ENCODE data around the gene RPS6KA5.
"Not testable (repeated sequence)": the region's sequence is repeated elsewhere in the genome, so short reads cannot be mapped to it uniquely, and the experiment has no call there.

Gene RPS6KA5

DNA sequence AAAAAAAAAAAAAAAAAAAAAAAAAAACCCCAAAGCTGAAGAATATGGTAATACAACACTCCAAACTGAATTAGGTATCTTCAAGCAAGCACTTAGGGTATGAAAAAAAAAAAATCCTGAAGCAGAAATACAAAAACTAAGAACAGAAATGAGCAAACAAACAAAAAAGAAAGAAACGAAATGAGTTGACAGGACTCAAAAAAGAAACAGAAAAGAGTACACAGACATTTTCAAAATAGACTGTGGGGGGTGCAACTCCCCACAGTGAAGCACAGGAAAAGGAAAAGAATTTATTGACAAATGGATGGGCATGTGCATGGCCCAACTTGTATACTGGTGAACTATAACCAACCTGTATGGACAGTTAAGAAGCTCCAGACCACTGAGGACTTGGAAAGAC lies 24.6 kb downstream of the RPS6KA5 start:
- DNase-seq (ENCODE audit: low spot score) = no peak
- TF ChIP-seq, protein P1, sequence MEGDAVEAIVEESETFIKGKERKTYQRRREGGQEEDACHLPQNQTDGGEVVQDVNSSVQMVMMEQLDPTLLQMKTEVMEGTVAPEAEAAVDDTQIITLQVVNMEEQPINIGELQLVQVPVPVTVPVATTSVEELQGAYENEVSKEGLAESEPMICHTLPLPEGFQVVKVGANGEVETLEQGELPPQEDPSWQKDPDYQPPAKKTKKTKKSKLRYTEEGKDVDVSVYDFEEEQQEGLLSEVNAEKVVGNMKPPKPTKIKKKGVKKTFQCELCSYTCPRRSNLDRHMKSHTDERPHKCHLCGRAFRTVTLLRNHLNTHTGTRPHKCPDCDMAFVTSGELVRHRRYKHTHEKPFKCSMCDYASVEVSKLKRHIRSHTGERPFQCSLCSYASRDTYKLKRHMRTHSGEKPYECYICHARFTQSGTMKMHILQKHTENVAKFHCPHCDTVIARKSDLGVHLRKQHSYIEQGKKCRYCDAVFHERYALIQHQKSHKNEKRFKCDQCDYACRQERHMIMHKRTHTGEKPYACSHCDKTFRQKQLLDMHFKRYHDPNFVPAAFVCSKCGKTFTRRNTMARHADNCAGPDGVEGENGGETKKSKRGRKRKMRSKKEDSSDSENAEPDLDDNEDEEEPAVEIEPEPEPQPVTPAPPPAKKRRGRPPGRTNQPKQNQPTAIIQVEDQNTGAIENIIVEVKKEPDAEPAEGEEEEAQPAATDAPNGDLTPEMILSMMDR (IDR thresholded peaks at IDR 0.05; ENCODE audit: extremely low read depth, insufficient read depth, missing control alignments) = no peak
- in situ Hi-C loops (cut with MboI; ENCODE audit: low pct_unique_long_range_greater_than_20kb, low sequenced_read_pairs, unreplicated experiment) = no loop called here

DNA sequence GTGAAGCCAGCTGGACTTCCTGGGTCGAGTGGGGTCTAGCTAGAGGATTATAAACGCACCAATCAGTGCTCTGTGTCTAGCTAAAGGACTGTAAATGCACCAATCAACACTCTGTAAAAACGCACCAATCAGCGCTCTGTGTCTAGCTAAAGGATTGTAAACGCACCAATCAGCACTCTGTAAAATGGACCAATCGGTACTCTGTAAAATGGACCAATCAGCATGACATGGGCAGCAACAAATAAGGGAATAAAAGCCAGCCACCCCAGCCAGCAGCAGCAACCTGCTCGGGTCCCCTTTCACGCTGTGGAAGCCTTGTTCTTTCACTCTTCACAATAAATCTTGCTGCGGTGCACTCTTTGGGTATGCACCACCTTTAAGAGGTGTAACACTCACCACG lies 26.1 kb downstream of the RPS6KA5 start:
- DNase-seq (ENCODE audit: low spot score); in situ Hi-C loops (cut with MboI; ENCODE audit: low pct_unique_long_range_greater_than_20kb, low sequenced_read_pairs, unreplicated experiment): not testable (repeated sequence)

DNA sequence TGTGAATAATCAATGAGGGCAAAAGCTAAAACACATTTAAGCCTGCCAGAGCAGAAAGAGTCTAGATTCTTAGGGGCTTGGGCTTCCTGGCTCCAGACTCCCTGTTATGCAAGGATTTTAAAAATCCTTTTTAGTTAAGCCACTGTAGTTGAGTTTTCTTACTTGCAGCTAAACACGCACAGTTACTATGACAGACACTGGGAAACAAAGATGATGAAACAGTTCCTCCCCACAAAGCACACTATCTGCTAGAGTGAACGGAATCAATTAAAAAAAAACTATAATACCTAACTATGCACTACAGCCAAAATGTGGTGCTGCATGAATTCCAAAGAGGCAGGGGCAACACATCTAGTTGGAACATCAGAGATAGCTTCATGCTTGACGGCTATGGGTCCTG lies 28.2 kb downstream of the RPS6KA5 start:
- in situ Hi-C loops (cut with MboI; ENCODE audit: low pct_unique_long_range_greater_than_20kb, low sequenced_read_pairs, unreplicated experiment) = no loop called here

DNA sequence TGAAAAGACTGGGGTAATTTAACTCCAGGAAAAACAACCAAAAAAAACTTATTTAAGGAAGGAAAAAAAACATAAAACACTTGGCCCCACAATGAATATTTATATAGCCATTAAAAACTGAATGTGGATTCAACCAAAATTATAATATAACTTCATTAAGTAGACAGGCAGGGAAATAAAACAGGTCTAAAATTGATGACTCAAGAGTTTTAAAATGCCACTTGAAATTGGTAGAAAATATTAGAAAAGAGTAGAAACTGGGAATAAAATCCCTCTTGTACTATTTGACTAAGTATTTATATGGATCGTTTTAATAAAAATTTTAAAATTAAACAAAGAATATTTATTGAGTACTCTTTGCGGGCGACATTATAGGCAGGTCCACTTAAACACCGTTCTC lies 28.8 kb downstream of the RPS6KA5 start:
- in situ Hi-C loops (cut with MboI; ENCODE audit: low pct_unique_long_range_greater_than_20kb, low sequenced_read_pairs, unreplicated experiment) = no loop called here
- TF ChIP-seq, protein P1 (IDR thresholded peaks at IDR 0.05; ENCODE audit: extremely low read depth, insufficient read depth, missing control alignments) = no peak
- no peak for DNase-seq (ENCODE audit: low spot score)

More for the DNA sequence above, 28.2 kb downstream of the RPS6KA5 start:
- DNase-seq (ENCODE audit: low spot score) = no peak
- TF ChIP-seq, protein P1 (IDR thresholded peaks at IDR 0.05; ENCODE audit: extremely low read depth, insufficient read depth, missing control alignments) = no peak

DNA sequence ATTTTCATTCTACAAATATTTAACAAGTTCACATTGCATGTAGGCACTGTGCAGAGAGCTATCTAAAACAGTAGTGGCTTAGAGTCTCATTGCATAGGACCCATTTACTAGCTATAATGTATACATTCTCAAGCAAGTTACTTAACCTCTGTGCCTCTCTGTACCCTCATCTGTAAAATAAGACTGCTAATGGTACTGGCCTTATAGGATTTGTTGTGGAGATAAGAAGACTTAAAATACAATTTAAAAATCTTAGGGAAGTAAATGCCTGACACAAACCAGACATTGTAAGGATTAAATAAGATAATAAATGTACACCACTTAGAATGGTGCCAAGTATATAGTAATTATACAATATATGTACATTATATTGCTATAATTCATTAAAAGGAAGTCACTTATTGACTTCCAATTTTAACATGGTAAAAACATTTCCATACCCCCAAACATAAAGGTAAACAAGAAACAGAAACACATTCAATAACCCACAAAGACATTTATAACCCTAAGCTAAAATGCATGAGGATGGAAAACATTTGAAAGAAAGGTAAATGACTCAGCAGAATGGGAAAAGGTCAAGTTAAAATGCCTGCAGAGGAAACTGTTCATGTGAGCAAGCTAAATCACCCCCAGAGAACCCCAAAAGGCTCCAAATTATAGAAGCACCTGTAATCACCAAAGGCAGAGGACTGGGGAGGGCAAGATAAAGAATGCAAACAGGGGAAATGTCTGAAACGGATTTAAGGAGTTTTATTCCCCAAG lies 30.8 kb downstream of the RPS6KA5 start:
- in situ Hi-C loops (cut with MboI; ENCODE audit: low pct_unique_long_range_greater_than_20kb, low sequenced_read_pairs, unreplicated experiment) = no loop called here
- DNase-seq (ENCODE audit: low spot score) = no peak
- TF ChIP-seq, protein P1 (IDR thresholded peaks at IDR 0.05; ENCODE audit: extremely low read depth, insufficient read depth, missing control alignments) = no peak

DNA sequence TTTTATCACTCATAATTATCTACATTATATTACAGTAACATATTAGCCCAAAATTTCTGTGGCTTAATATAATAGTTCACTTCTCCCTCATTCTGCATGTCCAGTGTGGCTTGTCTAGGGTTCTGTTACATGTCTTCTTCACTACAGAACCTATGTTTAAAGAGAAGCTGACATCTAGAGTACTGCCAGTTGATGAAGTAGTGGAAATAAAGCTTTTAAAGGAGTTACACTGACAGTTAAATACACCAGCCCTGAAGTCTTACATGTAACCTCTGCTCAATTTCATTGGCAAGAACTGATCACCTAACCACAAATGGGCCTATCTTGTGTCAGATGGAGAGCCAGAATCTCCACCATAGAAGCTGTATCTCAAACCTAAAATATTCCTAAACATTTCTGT lies 32.9 kb downstream of the RPS6KA5 start:
- DNase-seq (ENCODE audit: low spot score) = no peak
- TF ChIP-seq, protein P1 (IDR thresholded peaks at IDR 0.05; ENCODE audit: extremely low read depth, insufficient read depth, missing control alignments) = no peak
- in situ Hi-C loops (cut with MboI; ENCODE audit: low pct_unique_long_range_greater_than_20kb, low sequenced_read_pairs, unreplicated experiment) = no loop called here

DNA sequence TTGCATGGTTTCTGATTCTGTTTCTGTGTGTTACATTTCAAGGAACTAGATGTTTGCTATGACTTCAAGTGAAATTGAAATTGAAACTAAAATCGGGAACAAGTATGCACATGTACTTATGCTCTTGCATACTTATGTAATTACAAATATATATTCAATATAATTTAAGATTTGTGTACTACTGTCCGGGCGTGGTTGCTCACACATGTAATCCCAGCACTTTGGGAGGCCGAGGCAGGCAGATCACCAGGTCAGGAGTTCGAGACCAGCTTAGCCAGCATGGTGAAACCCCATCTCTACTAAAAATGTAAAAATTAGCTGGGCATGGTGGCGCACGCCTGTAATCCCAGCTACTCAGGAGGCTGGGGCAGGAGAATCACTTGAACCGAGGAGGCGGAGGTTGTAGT lies 37.8 kb downstream of the RPS6KA5 start:
- peak; percentile 46 for DNase-seq (ENCODE audit: low spot score)
- in situ Hi-C loops (cut with MboI; ENCODE audit: low pct_unique_long_range_greater_than_20kb, low sequenced_read_pairs, unreplicated experiment) = not testable (repeated sequence)

Data from GM13977 (cell line).